K562 (cell line): ENCODE results near the gene B4GALT1.

Experiments
- ATF3 ChIP-seq, 2 experiments: fragments of 450-650 bp in 1 of 2; sonication (generic) in 1 of 2; formaldehyde crosslinking in 1 of 2; IDR thresholded peaks in 1 of 2; conservative IDR thresholded peaks in 1 of 2; 2 replicates each; pipeline versions ENCODE4 v1.6.1 to v1.8.1; 2016 to 2023; ENCODE audit warnings: mild to moderate bottlenecking in 2 of 2, moderate library complexity in 2 of 2, inconsistent platforms in 1 of 2, missing genetic modification reagents in 1 of 2
- BRF1 ChIP-seq: IDR thresholded peaks from 3 replicates; pipeline ENCODE4 v1.6.1; 2011; ENCODE audit warnings: borderline replicate concordance, mild to moderate bottlenecking; ENCODE audit not compliant: insufficient read length; ENCODE audit errors: extremely low read depth
- ESRRA ChIP-seq: fragments of 450-650 bp; IDR thresholded peaks from 2 replicates; pipeline ENCODE4 v1.6.1; 2014; ENCODE audit warnings: low read depth, mild to moderate bottlenecking, moderate library complexity, borderline replicate concordance
- KDM4B ChIP-seq, 2 experiments: fragments of 450-650 bp in 1 of 2; sonication (generic) in 1 of 2; IDR thresholded peaks; 2 replicates each; pipeline ENCODE4 v1.6.1; 2016 to 2017; ENCODE audit warnings: borderline replicate concordance in 2 of 2, antibody characterized with exemption in 1 of 2, low read depth in 1 of 2, mild to moderate bottlenecking in 1 of 2
- PATZ1 ChIP-seq: fragments of 250-450 bp; sonication (Bioruptor Pico); IDR thresholded peaks from 2 replicates; pipeline ENCODE4 v1.5.0; 2020; ENCODE audit warnings: mild to moderate bottlenecking, borderline replicate concordance
- RFX5 ChIP-seq: IDR thresholded peaks from 2 replicates; pipeline ENCODE4 v1.6.1; 2011; ENCODE audit warnings: low read depth, mild to moderate bottlenecking, improper control_type of control experiment, low read length
- SMAD4 ChIP-seq: fragments of 250-450 bp; sonication (Bioruptor Pico); conservative IDR thresholded peaks from 2 replicates; pipeline ENCODE4 v1.8.0; 2021; ENCODE audit warnings: inconsistent platforms, mild to moderate bottlenecking, moderate library complexity
- SMARCB1 ChIP-seq: IDR thresholded peaks from 2 replicates; pipeline ENCODE4 v1.6.1; 2011; ENCODE audit warnings: improper control_type of control experiment, low read depth; ENCODE audit not compliant: insufficient read length
- TF ChIP-seq, protein P1 (sequence below), 3 experiments: IDR thresholded peaks in 2 of 3; conservative IDR thresholded peaks in 1 of 3; 2 replicates each; pipeline ENCODE4 v1.5.1; 2011 to 2012; ENCODE audit warnings: low read length in 3 of 3, mild to moderate bottlenecking in 3 of 3, control low read depth in 2 of 3, improper control_type of control experiment in 1 of 3, inconsistent platforms in 1 of 3, low read depth in 1 of 3, mixed read lengths in 1 of 3, moderate library complexity in 1 of 3; ENCODE audit not compliant: insufficient read depth in 2 of 3

DNA sequence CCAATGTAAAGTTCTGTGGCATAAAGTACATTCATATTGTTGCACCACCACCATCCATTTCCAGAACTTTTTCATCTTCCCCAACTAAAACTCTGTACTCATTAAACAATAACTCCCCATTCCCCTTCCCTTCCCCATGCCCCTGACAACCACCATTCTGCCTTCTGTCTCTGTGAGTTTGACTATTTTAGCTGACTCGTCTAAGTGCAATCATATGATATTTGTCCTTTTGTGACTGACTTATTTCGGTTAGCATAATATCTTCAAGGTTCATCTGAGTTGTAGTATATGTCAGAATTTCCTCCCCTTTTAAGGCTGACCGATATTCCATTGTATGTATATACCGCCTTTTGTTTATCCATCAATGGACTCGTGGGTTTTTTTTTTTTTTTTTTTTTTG, 61.6 kb downstream of the B4GALT1 start:
- TF ChIP-seq RFX5 (no peak), ESRRA (no peak), KDM4B (IDR thresholded peaks at IDR 0.05; ENCODE audit: borderline replicate concordance in 2 of 2, low read depth in 1 of 2) (no peak), ATF3 (IDR thresholded peaks at IDR 0.05) (no peak), ATF3 (CRISPR knock-in tag; conservative IDR thresholded peaks at IDR 0.05) (no peak), BRF1 (no peak), PATZ1 (CRISPR knock-in tag) (no peak), SMAD4 (CRISPR knock-in tag) (no peak), SMARCB1 (no peak)
- TF ChIP-seq, protein P1, sequence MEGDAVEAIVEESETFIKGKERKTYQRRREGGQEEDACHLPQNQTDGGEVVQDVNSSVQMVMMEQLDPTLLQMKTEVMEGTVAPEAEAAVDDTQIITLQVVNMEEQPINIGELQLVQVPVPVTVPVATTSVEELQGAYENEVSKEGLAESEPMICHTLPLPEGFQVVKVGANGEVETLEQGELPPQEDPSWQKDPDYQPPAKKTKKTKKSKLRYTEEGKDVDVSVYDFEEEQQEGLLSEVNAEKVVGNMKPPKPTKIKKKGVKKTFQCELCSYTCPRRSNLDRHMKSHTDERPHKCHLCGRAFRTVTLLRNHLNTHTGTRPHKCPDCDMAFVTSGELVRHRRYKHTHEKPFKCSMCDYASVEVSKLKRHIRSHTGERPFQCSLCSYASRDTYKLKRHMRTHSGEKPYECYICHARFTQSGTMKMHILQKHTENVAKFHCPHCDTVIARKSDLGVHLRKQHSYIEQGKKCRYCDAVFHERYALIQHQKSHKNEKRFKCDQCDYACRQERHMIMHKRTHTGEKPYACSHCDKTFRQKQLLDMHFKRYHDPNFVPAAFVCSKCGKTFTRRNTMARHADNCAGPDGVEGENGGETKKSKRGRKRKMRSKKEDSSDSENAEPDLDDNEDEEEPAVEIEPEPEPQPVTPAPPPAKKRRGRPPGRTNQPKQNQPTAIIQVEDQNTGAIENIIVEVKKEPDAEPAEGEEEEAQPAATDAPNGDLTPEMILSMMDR (IDR thresholded peaks at IDR 0.05 in 2 of 3, conservative IDR thresholded peaks at IDR 0.05 in 1 of 3; ENCODE audit: insufficient read depth in 2 of 3, low read depth in 1 of 3, low read length in 3 of 3) = no peak
